GM19328 (cell line): ENCODE results near the gene ZNF69.
"Not testable (repeated sequence)": the region's sequence is repeated elsewhere in the genome, so short reads cannot be mapped to it uniquely, and the experiment has no call there.

Source experiments
- ATAC-seq: cut with Tn5 transposase; IDR thresholded peaks from one replicate; pipeline ENCODE4 v1.9.1; 2021; ENCODE audit warnings: mild to moderate bottlenecking, moderate library complexity; ENCODE audit not compliant: unreplicated experiment

Gene ZNF69

GRCh38 chr19:11887611-11888531, at the start of gene ZNF69:
ZNF69 (plus strand) TSS chr19:11887782; CDS start chr19:11887924, 142 bp downstream.
- no peak for ATAC-seq

- ATAC-seq, result no peak
Measured at GRCh38 chr19:11843722-11844121, 43.9 kb upstream of the ZNF69 start.

- not testable (repeated sequence) for ATAC-seq
Measured at GRCh38 chr19:11847615-11848014, 40.0 kb upstream of the ZNF69 start.

GRCh38 chr19:11848200-11848593, 39.4 kb upstream of the ZNF69 start:
- no peak for ATAC-seq

- ATAC-seq, result peak; percentile 67
Measured at GRCh38 chr19:11848594-11849469, 38.8 kb upstream of the ZNF69 start, which contains the start of gene ZNF439. ZNF439 (plus strand) TSS chr19:11848726; CDS start chr19:11848868, 142 bp downstream.

GRCh38 chr19:11850289-11850688, 37.3 kb upstream of the ZNF69 start:
- ATAC-seq, result not testable (repeated sequence)

GRCh38 chr19:11853358-11853757, 34.2 kb upstream of the ZNF69 start:
- ATAC-seq, result no peak

- ATAC-seq, result no peak
Measured at GRCh38 chr19:11856596-11857250, 30.9 kb upstream of the ZNF69 start.

GRCh38 chr19:11860721-11861120, 26.9 kb upstream of the ZNF69 start:
- ATAC-seq, result no peak

- no peak for ATAC-seq
Measured at GRCh38 chr19:11861301-11861700, 26.3 kb upstream of the ZNF69 start.

GRCh38 chr19:11867766-11868165, 19.8 kb upstream of the ZNF69 start:
- ATAC-seq, result not testable (repeated sequence)

- no peak for ATAC-seq
Measured at GRCh38 chr19:11868188-11868587, 19.4 kb upstream of the ZNF69 start.

GRCh38 chr19:11872624-11873023, 15.0 kb upstream of the ZNF69 start:
- ATAC-seq, result no peak

GRCh38 chr19:11873762-11874161, 13.8 kb upstream of the ZNF69 start:
- ATAC-seq, result no peak

GRCh38 chr19:11879687-11880266, 7.8 kb upstream of the ZNF69 start:
- not testable (repeated sequence) for ATAC-seq

GRCh38 chr19:11880598-11880997, 7.0 kb upstream of the ZNF69 start:
- no peak for ATAC-seq

- ATAC-seq, result no peak
Measured at GRCh38 chr19:11881151-11881800, 6.3 kb upstream of the ZNF69 start.

- ATAC-seq, result no peak
Measured at GRCh38 chr19:11882606-11883005, 5.0 kb upstream of the ZNF69 start.

- ATAC-seq, result no peak
Measured at GRCh38 chr19:11887234-11887610, 360 bp upstream of the ZNF69 start.

GRCh38 chr19:11889901-11890300, 2.3 kb downstream of the ZNF69 start:
- ATAC-seq, result not testable (repeated sequence)
